HepG2 (cell line): Measurements from ENCODE around the gene NEK6. TPM values are rescaled to one million over a fixed set of nuclear protein-coding genes. Genes with fewer than 3 reads are reported as not detected.

ENCODE experiments used
- AFF4 ChIP-seq: sonication (generic); formaldehyde crosslinking; IDR thresholded peaks from 2 replicates; pipeline ENCODE4 v1.4.0; 2020; ENCODE audit warnings: missing genetic modification reagents
- ATF1 ChIP-seq: IDR thresholded peaks from 2 replicates; pipeline ENCODE4 v1.6.1; 2016; ENCODE audit warnings: mild to moderate bottlenecking, control low read depth
- BRF2 ChIP-seq: sonication (generic); formaldehyde crosslinking; IDR thresholded peaks from 2 replicates; pipeline ENCODE4 v1.8.1; 2022; ENCODE audit warnings: mild to moderate bottlenecking, missing genetic modification reagents
- DRAP1 ChIP-seq: IDR thresholded peaks from 2 replicates; pipeline ENCODE4 v1.6.1; 2016; ENCODE audit warnings: missing genetic modification reagents, missing compliant biosample characterization
- MTF2 ChIP-seq: sonication (generic); formaldehyde crosslinking; IDR thresholded peaks from 2 replicates; pipeline ENCODE4 v1.5.0; 2020; ENCODE audit warnings: missing genetic modification reagents, borderline replicate concordance
- NFRKB ChIP-seq: fragments of 450-650 bp; IDR thresholded peaks from 2 replicates; pipeline ENCODE4 v1.6.1; 2017
- POGK ChIP-seq: sonication (generic); formaldehyde crosslinking; conservative IDR thresholded peaks from 2 replicates; pipeline ENCODE4 v1.8.0; 2022; ENCODE audit warnings: mild to moderate bottlenecking, moderate library complexity, missing genetic modification reagents
- TAF15 ChIP-seq: fragments of 200-400 bp; formaldehyde crosslinking; IDR thresholded peaks from one replicate; pipeline ENCODE4 v1.6.1; 2018; ENCODE audit warnings: mild to moderate bottlenecking, low read depth, low read length; ENCODE audit not compliant: poor library complexity, severe bottlenecking
- TBX3 ChIP-seq: fragments of 450-650 bp; IDR thresholded peaks from 2 replicates; pipeline ENCODE4 v1.6.1; 2017; ENCODE audit warnings: antibody characterized with exemption, mild to moderate bottlenecking, inconsistent platforms, borderline replicate concordance
- U2AF2 ChIP-seq: fragments of 200-400 bp; formaldehyde crosslinking; IDR thresholded peaks from 2 replicates; pipeline ENCODE4 v1.6.1; 2017; ENCODE audit warnings: low read depth, mild to moderate bottlenecking, low read length
- ZBTB7A ChIP-seq: sonication (generic); formaldehyde crosslinking; IDR thresholded peaks from 2 replicates; pipeline ENCODE4 v1.8.0; 2022; ENCODE audit warnings: mild to moderate bottlenecking, missing genetic modification reagents
- ZEB1 ChIP-seq: IDR thresholded peaks from 2 replicates; pipeline ENCODE4 v1.6.1; 2012; ENCODE audit warnings: mild to moderate bottlenecking, low read depth, inconsistent platforms; ENCODE audit not compliant: insufficient replicate concordance
- ZNF281 ChIP-seq: sonication (generic); formaldehyde crosslinking; IDR thresholded peaks from 2 replicates; pipeline ENCODE4 v1.4.0; 2020; ENCODE audit warnings: missing genetic modification reagents, borderline replicate concordance
- ZNF564 ChIP-seq: sonication (generic); formaldehyde crosslinking; IDR thresholded peaks from 2 replicates; pipeline ENCODE4 v1.8.1; 2023; ENCODE audit warnings: mild to moderate bottlenecking, missing genetic modification reagents
- ZNF781 ChIP-seq: sonication (generic); formaldehyde crosslinking; IDR thresholded peaks from 2 replicates; pipeline ENCODE4 v1.5.1; 2020; ENCODE audit warnings: borderline replicate concordance, mild to moderate bottlenecking, missing genetic modification reagents; ENCODE audit errors: not compliant biosample characterization
- ZNF891 ChIP-seq: sonication (generic); formaldehyde crosslinking; IDR thresholded peaks from 2 replicates; pipeline ENCODE4 v1.5.0; 2020; ENCODE audit warnings: mild to moderate bottlenecking, missing genetic modification reagents
- ZSCAN21 ChIP-seq: sonication (generic); formaldehyde crosslinking; IDR thresholded peaks from 2 replicates; pipeline ENCODE4 v1.8.0; 2022; ENCODE audit warnings: mild to moderate bottlenecking, missing genetic modification reagents, moderate library complexity, borderline replicate concordance
- ZSCAN29 ChIP-seq: sonication (generic); formaldehyde crosslinking; conservative IDR thresholded peaks from 2 replicates; pipeline ENCODE4 v1.4.0; 2020; ENCODE audit warnings: mild to moderate bottlenecking, missing genetic modification reagents
- polyA plus RNA-seq, 8 experiments: library from polyadenylated mRNA; depleted of rRNA in 3 of 8; stranded (reverse) in 7 of 8; unstranded in 1 of 8; fragments of >200 nt; fragmentation: Illumina TruSeq in 4 of 8; extraction: Trizol in 4 of 8; gene quantifications; 2 replicates each; pipeline versions ENCODE4 v1.2.1 to v1.2.3, GENCODE V29; 2011 to 2016; ENCODE audit warnings: low read depth in 4 of 8, missing spikeins in 1 of 8, mixed read lengths in 1 of 8; ENCODE audit not compliant: insufficient read depth in 1 of 8
- total RNA-seq, 5 experiments: library from RNA; depleted of rRNA; stranded (reverse); fragments of >200 nt; fragmentation: Illumina TruSeq; extraction: Trizol; gene quantifications; 2 replicates each; pipeline ENCODE4 v1.2.3, GENCODE V29; 2016; ENCODE audit warnings: low read depth in 1 of 5

Gene NEK6
- total and polyA plus RNA-seq, 2 of the 13 experiments (the other 11 are each of a cell fraction or from before 2014, with no cell fraction given), result 30.4 to 119 TPM

GRCh38 chr9:124259158-124259808, 1.5 kb downstream of the NEK6 start (continued):
- TF ChIP-seq ZBTB7A (CRISPR knock-in tag) (no peak), ZEB1 (no peak), ZNF564 (CRISPR knock-in tag) (no peak), ZNF281 (CRISPR knock-in tag) (peak; percentile 69; the same call in 1 of the 2 replicates), ZNF781 (no peak), TBX3 (no peak), U2AF2 (no peak), ATF1 (CRISPR knock-in tag) (no peak), MTF2 (CRISPR knock-in tag) (no peak), TAF15 (no peak), BRF2 (CRISPR knock-in tag) (no peak), ZNF891 (no peak), ZSCAN29 (CRISPR knock-in tag) (no peak), ZSCAN21 (CRISPR knock-in tag) (no peak), DRAP1 (CRISPR knock-in tag) (peak; percentile 10; the same call in 1 of the 2 replicates), AFF4 (CRISPR knock-in tag) (no peak), POGK (CRISPR knock-in tag) (no peak; the same call in 1 of the 2 replicates), NFRKB (no peak)
